Epithelial cell of proximal tubule (primary cell): ENCODE data around the gene RPRD2. TPM values are rescaled to one million over a fixed set of nuclear protein-coding genes. Genes with fewer than 3 reads are reported as not detected.

Experiments used
- DNase-seq: peaks from one replicate; pipeline ENCODE4 v3.0.0-alpha.2; 2011; ENCODE audit warnings: low read depth
- H3K4me3 ChIP-seq: 2 replicates; pipeline ENCODE4 v1.5.1; 2011; ENCODE audit warnings: low read depth, mild to moderate bottlenecking, low read length
- CTCF ChIP-seq: conservative IDR thresholded peaks from 2 replicates; pipeline ENCODE4 v1.5.1; 2012; ENCODE audit warnings: low read depth, mild to moderate bottlenecking, low read length
- total RNA-seq: library from RNA; depleted of rRNA; stranded (reverse); fragments of >200 nt; gene quantifications from 2 replicates; pipeline ENCODE4 v1.2.3, GENCODE V29; 2015

Gene RPRD2
- total RNA-seq, 1 donor from 2014 or later = 8.6 TPM

GRCh38 chr1:150466964-150467363, 103.0 kb downstream of the RPRD2 start:
- H3K4me3 ChIP-seq = no peak overlapping the region
- DNase-seq = no peak
- TF ChIP-seq CTCF = no peak

GRCh38 chr1:150469291-150469690, 105.3 kb downstream of the RPRD2 start:
- TF ChIP-seq CTCF = no peak
- no peak for DNase-seq

GRCh38 chr1:150472601-150473200, 108.8 kb downstream of the RPRD2 start:
- DNase-seq = no peak
- H3K4me3 ChIP-seq = no peak overlapping the region
- TF ChIP-seq CTCF = no peak

More at GRCh38 chr1:150469291-150469690, 105.3 kb downstream of the RPRD2 start:
- no peak overlapping the region for H3K4me3 ChIP-seq

- H3K4me3 ChIP-seq = no peak overlapping the region
- DNase-seq = no peak
- TF ChIP-seq CTCF = no peak
Observed at GRCh38 chr1:150473659-150474058, 109.7 kb downstream of the RPRD2 start.

GRCh38 chr1:150474869-150475268, 110.9 kb downstream of the RPRD2 start:
- no peak for TF ChIP-seq CTCF
- H3K4me3 ChIP-seq = no peak overlapping the region
- no peak for DNase-seq

GRCh38 chr1:150476754-150477153, 112.8 kb downstream of the RPRD2 start:
- DNase-seq = no peak
- H3K4me3 ChIP-seq = no peak overlapping the region
- TF ChIP-seq CTCF = no peak

GRCh38 chr1:150477320-150477719, 113.4 kb downstream of the RPRD2 start:
- no peak overlapping the region for H3K4me3 ChIP-seq
- TF ChIP-seq CTCF = no peak
- DNase-seq = no peak
